Gastrocnemius medialis (tissue), 4 donors: ENCODE measurements around the gene LCORL.

Source experiments
- POLR2A ChIP-seq, 2 donors: fragments of 450-650 bp; IDR thresholded peaks; one replicate each; pipeline ENCODE4 v1.6.1; 2017; ENCODE audit warnings: antibody characterized with exemption in 2 of 2, mild to moderate bottlenecking in 2 of 2, moderate library complexity in 2 of 2
- TF ChIP-seq, protein P1 (sequence below), 5 experiments: fragments of 450-650 bp in 3 of 5; fragments of 200-600 bp in 2 of 5; sonication (generic) in 2 of 5; IDR thresholded peaks in 4 of 5; conservative IDR thresholded peaks in 1 of 5; 1 replicate in 4 of 5; 2 replicates in 1 of 5; pipeline ENCODE4 v1.5.1; 2016 to 2019; ENCODE audit warnings: antibody characterized with exemption in 5 of 5, mild to moderate bottlenecking in 3 of 5, moderate library complexity in 3 of 5

DNA sequence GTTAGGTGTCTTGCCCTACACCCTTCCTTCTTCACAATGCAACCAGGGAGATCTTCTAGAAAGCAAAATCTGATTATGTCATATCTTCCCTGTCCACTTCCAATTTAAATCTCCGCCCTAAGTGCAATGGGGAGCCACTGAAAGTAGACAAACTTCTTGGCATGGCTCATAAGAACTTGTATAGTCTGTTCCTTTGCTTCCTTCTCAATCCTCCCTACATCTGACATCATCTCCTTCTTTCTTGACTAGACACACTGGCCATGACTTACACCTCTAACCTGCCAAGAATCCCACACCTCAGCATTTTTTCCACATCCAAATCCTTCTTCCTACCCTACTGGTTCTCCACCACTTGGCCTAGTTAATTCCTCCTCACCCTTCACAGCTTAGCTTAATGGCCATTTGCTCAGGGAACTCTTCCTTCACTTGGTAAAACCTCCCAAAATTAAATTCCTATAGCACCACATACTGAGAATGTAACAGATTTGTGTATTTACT, 155.6 kb downstream of the LCORL start:
- TF ChIP-seq, protein P1, sequence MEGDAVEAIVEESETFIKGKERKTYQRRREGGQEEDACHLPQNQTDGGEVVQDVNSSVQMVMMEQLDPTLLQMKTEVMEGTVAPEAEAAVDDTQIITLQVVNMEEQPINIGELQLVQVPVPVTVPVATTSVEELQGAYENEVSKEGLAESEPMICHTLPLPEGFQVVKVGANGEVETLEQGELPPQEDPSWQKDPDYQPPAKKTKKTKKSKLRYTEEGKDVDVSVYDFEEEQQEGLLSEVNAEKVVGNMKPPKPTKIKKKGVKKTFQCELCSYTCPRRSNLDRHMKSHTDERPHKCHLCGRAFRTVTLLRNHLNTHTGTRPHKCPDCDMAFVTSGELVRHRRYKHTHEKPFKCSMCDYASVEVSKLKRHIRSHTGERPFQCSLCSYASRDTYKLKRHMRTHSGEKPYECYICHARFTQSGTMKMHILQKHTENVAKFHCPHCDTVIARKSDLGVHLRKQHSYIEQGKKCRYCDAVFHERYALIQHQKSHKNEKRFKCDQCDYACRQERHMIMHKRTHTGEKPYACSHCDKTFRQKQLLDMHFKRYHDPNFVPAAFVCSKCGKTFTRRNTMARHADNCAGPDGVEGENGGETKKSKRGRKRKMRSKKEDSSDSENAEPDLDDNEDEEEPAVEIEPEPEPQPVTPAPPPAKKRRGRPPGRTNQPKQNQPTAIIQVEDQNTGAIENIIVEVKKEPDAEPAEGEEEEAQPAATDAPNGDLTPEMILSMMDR (IDR thresholded peaks at IDR 0.05 in 4 of 5, conservative IDR thresholded peaks at IDR 0.05 in 1 of 5) = no peak
- no peak for TF ChIP-seq POLR2A (IDR thresholded peaks at IDR 0.05)
